DND-41 (cell line): ENCODE measurements around the gene BMPER.

Experiments
- ATAC-seq: fragments of 200-7000 bp; cut with Tn5 transposase; 3 replicates; pipeline ENCODE4 v1.9.1; 2021; ENCODE audit warnings: low read depth; ENCODE audit not compliant: insufficient read depth
- DNase-seq: peaks from one replicate; pipeline ENCODE4 v3.0.0-alpha.2; 2020
- H2AFZ ChIP-seq: 2 replicates; pipeline ENCODE4 v1.6.0; 2012; ENCODE audit warnings: low read depth, low read length
- H3K27ac ChIP-seq: 2 replicates; pipeline ENCODE4 v1.5.1; 2012; ENCODE audit warnings: low read length, inconsistent platforms
- H3K27me3 ChIP-seq: fragments of 200-600 bp; sonication (generic); 2 replicates; pipeline ENCODE4 v1.6.0; 2012; ENCODE audit warnings: low read length, mild to moderate bottlenecking, inconsistent platforms; ENCODE audit not compliant: insufficient read depth, poor library complexity
- H3K36me3 ChIP-seq: 2 replicates; pipeline ENCODE4 v1.5.1; 2012; ENCODE audit warnings: low read length, inconsistent platforms; ENCODE audit not compliant: insufficient read depth
- H3K4me1 ChIP-seq: 2 replicates; pipeline ENCODE4 v1.5.1; 2012; ENCODE audit warnings: mild to moderate bottlenecking, low read length; ENCODE audit not compliant: insufficient read depth
- H3K4me2 ChIP-seq: 2 replicates; pipeline ENCODE4 v1.6.0; 2012; ENCODE audit warnings: mild to moderate bottlenecking, moderate library complexity, low read length, inconsistent platforms; ENCODE audit not compliant: insufficient read depth
- H3K4me3 ChIP-seq, 2 experiments: fragments of 200-600 bp in 1 of 2; shearing (Covaris generic) in 1 of 2; 2 replicates each; pipeline ENCODE4 v1.5.1; 2012 to 2016; ENCODE audit warnings: inconsistent platforms in 2 of 2, low read length in 2 of 2, mild to moderate bottlenecking in 2 of 2, low read depth in 1 of 2, moderate library complexity in 1 of 2
- H3K79me2 ChIP-seq: 2 replicates; pipeline ENCODE4 v1.6.0; 2012; ENCODE audit warnings: low read length, inconsistent platforms; ENCODE audit not compliant: insufficient read depth
- H3K9ac ChIP-seq: 2 replicates; pipeline ENCODE4 v1.6.0; 2012; ENCODE audit warnings: low read depth, mild to moderate bottlenecking, inconsistent platforms, low read length, moderate library complexity
- H3K9me3 ChIP-seq: 2 replicates; pipeline ENCODE4 v1.5.1; 2012; ENCODE audit warnings: low read length, moderate library complexity, mild to moderate bottlenecking, inconsistent platforms; ENCODE audit not compliant: insufficient read depth, severe bottlenecking
- H4K20me1 ChIP-seq: 2 replicates; pipeline ENCODE4 v1.6.0; 2012; ENCODE audit warnings: low read length; ENCODE audit not compliant: insufficient read depth
- EZH2 ChIP-seq: IDR thresholded peaks from 3 replicates; pipeline ENCODE4 v1.6.1; 2012; ENCODE audit warnings: borderline replicate concordance, low read depth, mild to moderate bottlenecking, moderate library complexity, low read length, inconsistent platforms; ENCODE audit not compliant: severe bottlenecking
- TF ChIP-seq, protein P1 (sequence below): IDR thresholded peaks from 2 replicates; pipeline ENCODE4 v1.5.1; 2012; ENCODE audit warnings: borderline replicate concordance, low read length, moderate library complexity, mild to moderate bottlenecking; ENCODE audit not compliant: poor library complexity, severe bottlenecking; ENCODE audit errors: extremely low read depth

BMPER gene

DNA sequence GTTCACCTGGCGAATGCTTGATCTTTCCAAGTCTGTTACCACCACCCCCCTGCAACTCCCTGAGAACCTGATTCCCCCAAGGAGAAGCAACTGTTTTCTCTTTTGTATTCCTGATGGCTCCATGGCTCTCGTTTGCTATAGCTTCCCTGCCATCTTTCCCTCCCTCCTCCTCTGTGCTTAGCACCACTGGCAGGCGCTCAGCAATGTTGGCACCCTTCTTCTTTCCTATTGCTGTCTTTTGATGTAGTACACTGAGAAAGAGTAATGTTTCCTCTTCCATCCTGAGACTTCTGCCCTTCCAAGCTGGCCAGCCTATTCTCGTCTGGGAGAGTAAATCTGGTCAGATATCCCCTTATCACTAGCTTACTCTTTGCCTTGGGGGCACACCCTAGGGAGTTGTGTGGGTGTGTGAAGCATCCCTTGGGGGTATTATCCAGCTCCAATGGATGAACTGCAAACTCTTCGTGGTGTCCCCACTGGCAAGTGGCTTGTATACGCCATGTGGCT, 74.0 kb downstream of the BMPER start:
- no peaks in the 10 kb centered on the region for H3K9me3 ChIP-seq
- H2AFZ ChIP-seq, result no peak overlapping the region
- no peaks in the 10 kb centered on the region for H3K36me3 ChIP-seq
- H3K27me3 ChIP-seq, result no peaks in the 10 kb centered on the region
- DNase-seq (no peak), ATAC-seq (no peak)
- H3K79me2 ChIP-seq, result no peaks in the 10 kb centered on the region
- H3K4me2 ChIP-seq, result no peak overlapping the region
- no peak overlapping the region for H3K27ac ChIP-seq
- H3K4me1 ChIP-seq, result no peaks in the 10 kb centered on the region
- TF ChIP-seq, protein P1, sequence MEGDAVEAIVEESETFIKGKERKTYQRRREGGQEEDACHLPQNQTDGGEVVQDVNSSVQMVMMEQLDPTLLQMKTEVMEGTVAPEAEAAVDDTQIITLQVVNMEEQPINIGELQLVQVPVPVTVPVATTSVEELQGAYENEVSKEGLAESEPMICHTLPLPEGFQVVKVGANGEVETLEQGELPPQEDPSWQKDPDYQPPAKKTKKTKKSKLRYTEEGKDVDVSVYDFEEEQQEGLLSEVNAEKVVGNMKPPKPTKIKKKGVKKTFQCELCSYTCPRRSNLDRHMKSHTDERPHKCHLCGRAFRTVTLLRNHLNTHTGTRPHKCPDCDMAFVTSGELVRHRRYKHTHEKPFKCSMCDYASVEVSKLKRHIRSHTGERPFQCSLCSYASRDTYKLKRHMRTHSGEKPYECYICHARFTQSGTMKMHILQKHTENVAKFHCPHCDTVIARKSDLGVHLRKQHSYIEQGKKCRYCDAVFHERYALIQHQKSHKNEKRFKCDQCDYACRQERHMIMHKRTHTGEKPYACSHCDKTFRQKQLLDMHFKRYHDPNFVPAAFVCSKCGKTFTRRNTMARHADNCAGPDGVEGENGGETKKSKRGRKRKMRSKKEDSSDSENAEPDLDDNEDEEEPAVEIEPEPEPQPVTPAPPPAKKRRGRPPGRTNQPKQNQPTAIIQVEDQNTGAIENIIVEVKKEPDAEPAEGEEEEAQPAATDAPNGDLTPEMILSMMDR, result no peak
- TF ChIP-seq EZH2, result no peak
- no peaks in the 10 kb centered on the region for H4K20me1 ChIP-seq
- H3K9ac ChIP-seq, result no peak overlapping the region
- no peak overlapping the region for H3K4me3 ChIP-seq

DNA sequence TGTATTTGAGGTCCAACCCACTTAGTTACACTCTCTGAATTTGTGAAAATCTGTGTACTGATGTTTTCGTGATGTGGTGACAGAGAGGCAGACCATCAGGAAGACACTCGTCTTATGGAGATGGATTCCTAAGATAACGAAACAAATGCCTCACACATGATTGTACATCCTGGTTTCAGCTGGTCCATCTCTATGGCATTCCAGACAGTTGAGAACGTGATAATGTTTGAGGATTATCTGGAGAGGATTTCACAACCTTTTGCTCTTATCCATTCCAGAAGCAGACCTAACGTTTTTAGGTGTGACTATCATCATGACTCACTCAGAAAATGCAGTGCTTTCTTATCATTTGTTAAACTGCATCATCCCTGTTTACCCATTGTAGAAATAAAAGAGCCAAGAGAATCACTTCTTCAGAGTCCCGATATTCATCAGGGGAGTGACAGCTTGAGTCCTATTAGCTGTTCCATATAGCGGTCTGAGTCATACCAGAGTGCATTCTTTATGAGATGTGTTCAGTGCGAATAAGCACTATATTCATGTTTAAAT, 74.5 kb downstream of the BMPER start:
- Histone ChIP-seq H2AFZ (no peak overlapping the region), H3K9ac (no peak overlapping the region), H3K4me3 (no peak overlapping the region), H3K4me1 (no peaks in the 10 kb centered on the region), H3K27me3 (no peaks in the 10 kb centered on the region), H3K4me2 (no peak overlapping the region), H3K79me2 (no peaks in the 10 kb centered on the region), H3K27ac (no peak overlapping the region), H3K9me3 (no peaks in the 10 kb centered on the region), H4K20me1 (no peaks in the 10 kb centered on the region), H3K36me3 (no peaks in the 10 kb centered on the region)
- no peak for TF ChIP-seq EZH2
- TF ChIP-seq, protein P1, result no peak
- DNase-seq, result no peak
- no peak for ATAC-seq

DNA sequence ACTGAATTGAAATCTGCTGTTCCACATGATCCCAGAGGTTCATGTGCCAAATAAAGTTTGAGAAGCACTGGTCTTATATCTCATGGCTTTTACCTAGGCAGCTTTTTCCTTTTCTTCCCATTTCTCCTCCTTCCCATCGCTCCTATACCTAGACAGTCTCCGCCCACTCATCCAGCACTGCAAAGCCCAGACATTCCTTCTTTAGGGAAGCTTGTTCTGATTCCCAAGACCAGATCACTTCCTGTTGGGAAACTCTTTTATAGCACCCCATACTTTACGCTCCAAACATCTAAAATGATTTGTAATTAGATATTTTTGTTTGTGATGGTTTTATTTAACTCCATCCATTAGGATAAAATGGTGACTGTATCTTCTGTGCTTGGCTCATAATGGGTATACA, 75.9 kb downstream of the BMPER start:
- H3K27me3 ChIP-seq, result no peaks in the 10 kb centered on the region
- no peak overlapping the region for H3K27ac ChIP-seq
- H3K9ac ChIP-seq, result no peak overlapping the region
- no peaks in the 10 kb centered on the region for H3K79me2 ChIP-seq
- TF ChIP-seq, protein P1, result no peak
- no peak for TF ChIP-seq EZH2
- H3K4me1 ChIP-seq, result no peaks in the 10 kb centered on the region
- no peaks in the 10 kb centered on the region for H4K20me1 ChIP-seq
- no peaks in the 10 kb centered on the region for H3K9me3 ChIP-seq
- no peak for ATAC-seq
- no peak overlapping the region for H2AFZ ChIP-seq
- no peak for DNase-seq
- H3K4me2 ChIP-seq, result no peak overlapping the region
- H3K4me3 ChIP-seq, result no peak overlapping the region
- H3K36me3 ChIP-seq, result no peaks in the 10 kb centered on the region
